Ovary (tissue), 3 donors: ENCODE results near the gene COL6A2.

Source experiments
- CTCF ChIP-seq, 3 donors: fragments of 450-650 bp in 2 of 3; fragments of 200-600 bp in 1 of 3; IDR thresholded peaks; one replicate each; pipeline versions ENCODE4 v1.5.1 to v1.8.0; 2016 to 2022; ENCODE audit warnings: antibody characterized with exemption in 3 of 3, mild to moderate bottlenecking in 1 of 3
- EP300 ChIP-seq: sonication (generic); formaldehyde crosslinking; IDR thresholded peaks from one replicate; pipeline ENCODE4 v1.6.1; 2017; ENCODE audit warnings: antibody characterized with exemption
- POLR2A ChIP-seq: fragments of 450-650 bp; IDR thresholded peaks from one replicate; pipeline ENCODE4 v1.6.1; 2017; ENCODE audit warnings: antibody characterized with exemption, mild to moderate bottlenecking, moderate library complexity
- donor health status: DM: no; HTN: no; CAD: no.

GRCh38 chr21:46069719-46070279, 28.1 kb upstream of the COL6A2 start:
- no peak for TF ChIP-seq POLR2A
- TF ChIP-seq EP300, result no peak
- no peak for TF ChIP-seq CTCF (IDR thresholded peaks at IDR 0.05)
